ENCODE data around the gene KCNH5.

Gene KCNH5

GRCh38 chr14:62938778-62939177, 106.5 kb downstream of the KCNH5 start:
- TF ChIP-seq, protein P1, sequence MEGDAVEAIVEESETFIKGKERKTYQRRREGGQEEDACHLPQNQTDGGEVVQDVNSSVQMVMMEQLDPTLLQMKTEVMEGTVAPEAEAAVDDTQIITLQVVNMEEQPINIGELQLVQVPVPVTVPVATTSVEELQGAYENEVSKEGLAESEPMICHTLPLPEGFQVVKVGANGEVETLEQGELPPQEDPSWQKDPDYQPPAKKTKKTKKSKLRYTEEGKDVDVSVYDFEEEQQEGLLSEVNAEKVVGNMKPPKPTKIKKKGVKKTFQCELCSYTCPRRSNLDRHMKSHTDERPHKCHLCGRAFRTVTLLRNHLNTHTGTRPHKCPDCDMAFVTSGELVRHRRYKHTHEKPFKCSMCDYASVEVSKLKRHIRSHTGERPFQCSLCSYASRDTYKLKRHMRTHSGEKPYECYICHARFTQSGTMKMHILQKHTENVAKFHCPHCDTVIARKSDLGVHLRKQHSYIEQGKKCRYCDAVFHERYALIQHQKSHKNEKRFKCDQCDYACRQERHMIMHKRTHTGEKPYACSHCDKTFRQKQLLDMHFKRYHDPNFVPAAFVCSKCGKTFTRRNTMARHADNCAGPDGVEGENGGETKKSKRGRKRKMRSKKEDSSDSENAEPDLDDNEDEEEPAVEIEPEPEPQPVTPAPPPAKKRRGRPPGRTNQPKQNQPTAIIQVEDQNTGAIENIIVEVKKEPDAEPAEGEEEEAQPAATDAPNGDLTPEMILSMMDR (IDR thresholded peaks at IDR 0.05; ENCODE audit: low read depth, low read length): no peak
- DNase-seq (ENCODE audit: extremely low read depth, low read depth): no peak

- TF ChIP-seq, protein P1 (IDR thresholded peaks at IDR 0.05; ENCODE audit: low read depth, low read length): no peak
Observed at GRCh38 chr14:62934439-62934838, 110.8 kb downstream of the KCNH5 start.

DNA sequence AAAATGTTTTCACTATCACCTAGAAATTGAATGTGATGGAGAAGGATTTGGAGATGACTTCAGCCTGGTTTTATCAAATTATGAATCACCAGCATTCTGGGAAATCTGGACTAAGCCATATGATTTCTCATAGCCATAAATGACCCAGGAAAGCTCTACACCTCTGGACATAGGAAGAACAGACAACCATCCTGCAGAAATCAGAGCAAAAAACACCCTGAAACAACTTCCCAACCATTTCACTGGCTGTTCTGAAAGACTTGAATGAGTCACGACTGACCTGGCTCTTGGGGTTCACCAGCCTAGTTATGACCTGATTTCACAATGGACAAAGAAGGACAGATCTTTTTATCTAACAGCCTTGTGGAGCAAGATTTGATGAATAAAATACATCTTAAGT, 123.8 kb downstream of the KCNH5 start:
- TF ChIP-seq, protein P1 (IDR thresholded peaks at IDR 0.05; ENCODE audit: low read depth, low read length): no peak
- no peak for DNase-seq (ENCODE audit: extremely low read depth, low read depth)

More at GRCh38 chr14:62934439-62934838, 110.8 kb downstream of the KCNH5 start:
- no peak for DNase-seq (ENCODE audit: extremely low read depth, low read depth)

GRCh38 chr14:62916551-62916950, 128.7 kb downstream of the KCNH5 start:
- TF ChIP-seq, protein P1 (IDR thresholded peaks at IDR 0.05; ENCODE audit: low read depth, low read length): no peak
- no peak for DNase-seq (ENCODE audit: extremely low read depth, low read depth)

GRCh38 chr14:62914873-62915272, 130.4 kb downstream of the KCNH5 start:
- DNase-seq (ENCODE audit: extremely low read depth, low read depth): no peak

GRCh38 chr14:62914025-62914424, 131.2 kb downstream of the KCNH5 start:
- no peak for DNase-seq (ENCODE audit: extremely low read depth, low read depth)
- TF ChIP-seq, protein P1 (IDR thresholded peaks at IDR 0.05; ENCODE audit: low read depth, low read length): no peak

More at GRCh38 chr14:62914873-62915272, 130.4 kb downstream of the KCNH5 start:
- TF ChIP-seq, protein P1 (IDR thresholded peaks at IDR 0.05; ENCODE audit: low read depth, low read length): no peak

- TF ChIP-seq, protein P1 (IDR thresholded peaks at IDR 0.05; ENCODE audit: low read depth, low read length): no peak
- no peak for DNase-seq (ENCODE audit: extremely low read depth, low read depth)
Observed at GRCh38 chr14:62908506-62908905, 136.8 kb downstream of the KCNH5 start.

All from AG09319 (cell line).